ENCODE data around the gene PDZRN3. TPM values are rescaled to one million over a fixed set of nuclear protein-coding genes. Genes with fewer than 3 reads are reported as not detected.

PDZRN3 gene
- total RNA-seq, 1 experiment from 2014 or later: not detected

DNA sequence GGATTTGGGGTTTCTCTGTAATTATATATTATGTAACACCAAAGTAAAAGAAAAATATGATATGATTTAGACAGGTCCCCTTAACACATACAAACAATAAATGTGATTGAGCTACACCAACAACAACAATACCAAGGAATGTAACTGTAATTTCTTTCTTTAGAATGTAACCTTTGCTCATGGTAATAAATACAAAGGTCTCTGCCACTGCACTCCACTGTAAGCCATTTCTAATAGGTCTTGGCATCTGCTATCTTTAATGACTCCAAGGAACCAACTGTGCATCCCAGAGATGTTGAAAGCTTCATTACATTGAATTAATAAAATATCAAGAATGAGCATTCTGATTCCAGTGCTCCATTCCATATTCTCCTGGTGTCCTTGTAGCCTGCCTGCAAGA is 88.8 kb downstream of the PDZRN3 start:
- no peak for DNase-seq (ENCODE audit: low read depth, low spot score)
- ChIA-PET CTCF (no interaction called here), POLR2A (no interaction called here)
- in situ Hi-C loops (cut with HindIII; ENCODE audit: low pct_unique_long_range_greater_than_20kb, low sequenced_read_pairs) (no loop called here), intact Hi-C loops (cut with micrococcal nuclease; ENCODE audit: unreplicated experiment) (no loop called here)
- no peak overlapping the region for H3K27ac ChIP-seq (ENCODE audit: low read length)
- H3K27me3 ChIP-seq (ENCODE audit: control insufficient read depth, insufficient read depth, low read length): no peaks in the 10 kb centered on the region
- H3K36me3 ChIP-seq (ENCODE audit: control insufficient read depth, insufficient read depth, low read length): no peaks in the 10 kb centered on the region
- no peaks in the 10 kb centered on the region for H3K4me1 ChIP-seq (ENCODE audit: control insufficient read depth, insufficient read depth, low read length)
- H3K4me3 ChIP-seq (ENCODE audit: low read depth in 2 of 2, low read length in 2 of 2): no peak overlapping the region
- TF ChIP-seq, protein P1, sequence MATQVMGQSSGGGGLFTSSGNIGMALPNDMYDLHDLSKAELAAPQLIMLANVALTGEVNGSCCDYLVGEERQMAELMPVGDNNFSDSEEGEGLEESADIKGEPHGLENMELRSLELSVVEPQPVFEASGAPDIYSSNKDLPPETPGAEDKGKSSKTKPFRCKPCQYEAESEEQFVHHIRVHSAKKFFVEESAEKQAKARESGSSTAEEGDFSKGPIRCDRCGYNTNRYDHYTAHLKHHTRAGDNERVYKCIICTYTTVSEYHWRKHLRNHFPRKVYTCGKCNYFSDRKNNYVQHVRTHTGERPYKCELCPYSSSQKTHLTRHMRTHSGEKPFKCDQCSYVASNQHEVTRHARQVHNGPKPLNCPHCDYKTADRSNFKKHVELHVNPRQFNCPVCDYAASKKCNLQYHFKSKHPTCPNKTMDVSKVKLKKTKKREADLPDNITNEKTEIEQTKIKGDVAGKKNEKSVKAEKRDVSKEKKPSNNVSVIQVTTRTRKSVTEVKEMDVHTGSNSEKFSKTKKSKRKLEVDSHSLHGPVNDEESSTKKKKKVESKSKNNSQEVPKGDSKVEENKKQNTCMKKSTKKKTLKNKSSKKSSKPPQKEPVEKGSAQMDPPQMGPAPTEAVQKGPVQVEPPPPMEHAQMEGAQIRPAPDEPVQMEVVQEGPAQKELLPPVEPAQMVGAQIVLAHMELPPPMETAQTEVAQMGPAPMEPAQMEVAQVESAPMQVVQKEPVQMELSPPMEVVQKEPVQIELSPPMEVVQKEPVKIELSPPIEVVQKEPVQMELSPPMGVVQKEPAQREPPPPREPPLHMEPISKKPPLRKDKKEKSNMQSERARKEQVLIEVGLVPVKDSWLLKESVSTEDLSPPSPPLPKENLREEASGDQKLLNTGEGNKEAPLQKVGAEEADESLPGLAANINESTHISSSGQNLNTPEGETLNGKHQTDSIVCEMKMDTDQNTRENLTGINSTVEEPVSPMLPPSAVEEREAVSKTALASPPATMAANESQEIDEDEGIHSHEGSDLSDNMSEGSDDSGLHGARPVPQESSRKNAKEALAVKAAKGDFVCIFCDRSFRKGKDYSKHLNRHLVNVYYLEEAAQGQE (IDR thresholded peaks at IDR 0.05; ENCODE audit: insufficient read depth in 1 of 2, low read depth in 2 of 2, low read length in 1 of 2): no peak
- no peak for TF ChIP-seq TCF7L2 (IDR thresholded peaks at IDR 0.05; ENCODE audit: low read depth, low read length)
- no peak for TF ChIP-seq SIN3A (IDR thresholded peaks at IDR 0.05; ENCODE audit: borderline replicate concordance, insufficient read depth, low read depth, low read length)
- TF ChIP-seq, protein P2, sequence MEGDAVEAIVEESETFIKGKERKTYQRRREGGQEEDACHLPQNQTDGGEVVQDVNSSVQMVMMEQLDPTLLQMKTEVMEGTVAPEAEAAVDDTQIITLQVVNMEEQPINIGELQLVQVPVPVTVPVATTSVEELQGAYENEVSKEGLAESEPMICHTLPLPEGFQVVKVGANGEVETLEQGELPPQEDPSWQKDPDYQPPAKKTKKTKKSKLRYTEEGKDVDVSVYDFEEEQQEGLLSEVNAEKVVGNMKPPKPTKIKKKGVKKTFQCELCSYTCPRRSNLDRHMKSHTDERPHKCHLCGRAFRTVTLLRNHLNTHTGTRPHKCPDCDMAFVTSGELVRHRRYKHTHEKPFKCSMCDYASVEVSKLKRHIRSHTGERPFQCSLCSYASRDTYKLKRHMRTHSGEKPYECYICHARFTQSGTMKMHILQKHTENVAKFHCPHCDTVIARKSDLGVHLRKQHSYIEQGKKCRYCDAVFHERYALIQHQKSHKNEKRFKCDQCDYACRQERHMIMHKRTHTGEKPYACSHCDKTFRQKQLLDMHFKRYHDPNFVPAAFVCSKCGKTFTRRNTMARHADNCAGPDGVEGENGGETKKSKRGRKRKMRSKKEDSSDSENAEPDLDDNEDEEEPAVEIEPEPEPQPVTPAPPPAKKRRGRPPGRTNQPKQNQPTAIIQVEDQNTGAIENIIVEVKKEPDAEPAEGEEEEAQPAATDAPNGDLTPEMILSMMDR (IDR thresholded peaks at IDR 0.05): no peak
- no peak for TF ChIP-seq POLR2AphosphoS5 (IDR thresholded peaks at IDR 0.05; ENCODE audit: low read depth, low read length)
- no TSS peak for BruUV-seq (replicated peaks)
- no peak for ATAC-seq
- no peaks in the 10 kb centered on the region for H3K9me3 ChIP-seq (ENCODE audit: control insufficient read depth, insufficient read depth, low read depth, low read length)

DNA sequence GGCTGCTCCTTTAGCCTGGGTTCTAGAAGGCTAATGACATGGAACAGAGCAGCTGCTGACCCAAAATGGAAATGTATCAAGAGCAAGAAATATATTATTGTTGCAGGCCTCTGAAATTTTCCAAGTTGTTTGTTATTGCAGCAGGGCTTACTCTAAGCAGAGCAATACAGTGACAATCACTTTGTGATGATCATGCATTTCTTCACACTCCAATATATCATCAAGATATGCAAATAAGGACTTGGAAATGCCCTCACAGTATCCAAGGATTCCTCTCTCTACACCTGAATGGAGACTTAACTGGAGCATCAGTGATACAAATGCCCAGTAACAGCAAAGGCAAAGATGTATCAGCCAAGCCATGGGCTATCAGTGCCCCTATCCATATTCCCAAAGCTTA is 89.6 kb downstream of the PDZRN3 start:
- DNase-seq (ENCODE audit: low read depth, low spot score): no peak
- ChIA-PET POLR2A (no interaction called here), CTCF (no interaction called here)
- Histone ChIP-seq H3K36me3 (ENCODE audit: control insufficient read depth, insufficient read depth, low read length) (no peaks in the 10 kb centered on the region), H3K27ac (ENCODE audit: low read length) (no peak overlapping the region), H3K9me3 (ENCODE audit: control insufficient read depth, insufficient read depth, low read depth, low read length) (no peaks in the 10 kb centered on the region), H3K4me3 (ENCODE audit: low read depth in 2 of 2, low read length in 2 of 2) (no peak overlapping the region), H3K4me1 (ENCODE audit: control insufficient read depth, insufficient read depth, low read length) (no peaks in the 10 kb centered on the region), H3K27me3 (ENCODE audit: control insufficient read depth, insufficient read depth, low read length) (no peaks in the 10 kb centered on the region; the same call in 1 of the 2 replicates)
- no peak for TF ChIP-seq POLR2AphosphoS5 (IDR thresholded peaks at IDR 0.05; ENCODE audit: low read depth, low read length)
- TF ChIP-seq, protein P2 (IDR thresholded peaks at IDR 0.05): no peak
- TF ChIP-seq SIN3A (IDR thresholded peaks at IDR 0.05; ENCODE audit: borderline replicate concordance, insufficient read depth, low read depth, low read length): no peak
- TF ChIP-seq TCF7L2 (IDR thresholded peaks at IDR 0.05; ENCODE audit: low read depth, low read length): no peak
- TF ChIP-seq, protein P1 (IDR thresholded peaks at IDR 0.05; ENCODE audit: insufficient read depth in 1 of 2, low read depth in 2 of 2, low read length in 1 of 2): no peak
- in situ Hi-C loops (cut with HindIII; ENCODE audit: low pct_unique_long_range_greater_than_20kb, low sequenced_read_pairs) (no loop called here), intact Hi-C loops (cut with micrococcal nuclease; ENCODE audit: unreplicated experiment) (no loop called here)
- BruUV-seq (replicated peaks): no TSS peak
- no peak for ATAC-seq
